Keratinocyte (primary cell): ENCODE measurements around the gene PTPRN2.

ENCODE experiments used
- CTCF ChIP-seq, 3 experiments: IDR thresholded peaks in 1 of 3; conservative IDR thresholded peaks in 1 of 3; optimal IDR thresholded peaks in 1 of 3; 2 replicates in 2 of 3; 3 replicates in 1 of 3; pipeline versions ENCODE3 to v1.5.1; 2011; ENCODE audit warnings: low read length in 3 of 3, mild to moderate bottlenecking in 3 of 3, moderate library complexity in 2 of 3, control low read depth in 1 of 3, inconsistent platforms in 1 of 3; ENCODE audit not compliant: insufficient read depth in 2 of 3; ENCODE audit errors: extremely low read depth in 1 of 3
- EZH2 ChIP-seq: IDR thresholded peaks from one replicate; pipeline ENCODE4 v1.6.1; 2012; ENCODE audit warnings: inconsistent platforms, mild to moderate bottlenecking, low read length, moderate library complexity

- TF ChIP-seq CTCF (optimal IDR thresholded peaks at IDR 0.05 in 1 of 3, IDR thresholded peaks at IDR 0.05 in 1 of 3, conservative IDR thresholded peaks at IDR 0.05 in 1 of 3; ENCODE audit: extremely low read depth in 1 of 3, insufficient read depth in 2 of 3, low read length in 3 of 3), result no peak
- no peak for TF ChIP-seq EZH2
Measured at GRCh38 chr7:157625973-157626742, 961.5 kb downstream of the PTPRN2 start.
